IMR-90 (cell line): ENCODE results near the gene ARHGEF4. TPM values are rescaled to one million over a fixed set of nuclear protein-coding genes. Genes with fewer than 3 reads are reported as not detected.

ENCODE experiments used
- ATAC-seq: fragments of 200-7000 bp; cut with Tn5 transposase; 2 replicates; pipeline ENCODE4 v1.9.1; 2020; ENCODE audit warnings: low read depth, mild to moderate bottlenecking, moderate library complexity
- BruUV-seq: library from RNA; stranded (reverse); fragments of 400-500 nt; replicated peaks from 2 replicates; lab custom pipeline; 2021; lab: Mats Ljungman, UMichigan
- CTCF ChIA-PET: fragments of 300-600 bp; formaldehyde crosslinking; extraction: SDS; loops from one replicate; lab custom pipeline; 2021; ENCODE audit warnings: antibody characterized with exemption; lab: Yijun Ruan, JAX
- POLR2A ChIA-PET: fragments of 300-600 bp; sonication (Branson Sonifier 250); formaldehyde crosslinking; loops from one replicate; lab custom pipeline; 2022; ENCODE audit warnings: antibody characterized with exemption; ENCODE audit not compliant: unreplicated experiment; lab: Charles Lee
- DNase-seq: peaks from one replicate; pipeline ENCODE4 v3.0.0; 2013
- H2AFZ ChIP-seq: replicated peaks from 2 replicates; pipeline ENCODE3; 2013; ENCODE audit warnings: low read length, mild to moderate bottlenecking; ENCODE audit not compliant: poor library complexity
- H2AK5ac ChIP-seq: 2 replicates; pipeline ENCODE4 v1.6.1; 2013; ENCODE audit warnings: low read depth, low read length, inconsistent platforms
- H2AK9ac ChIP-seq: replicated peaks from 2 replicates; pipeline ENCODE3; 2013; ENCODE audit warnings: mild to moderate bottlenecking, low read depth, low read length, moderate library complexity; ENCODE audit not compliant: poor library complexity
- H2BK120ac ChIP-seq: 2 replicates; pipeline ENCODE4 v1.6.1; 2013; ENCODE audit warnings: low read depth, low read length, inconsistent platforms
- H2BK15ac ChIP-seq: 3 replicates; pipeline ENCODE4 v1.6.1; 2013; ENCODE audit warnings: low read depth, low read length, inconsistent platforms
- H2BK20ac ChIP-seq: 2 replicates; pipeline ENCODE4 v1.6.1; 2013; ENCODE audit warnings: low read depth, mild to moderate bottlenecking, inconsistent platforms, low read length, moderate library complexity
- H2BK5ac ChIP-seq: 2 replicates; pipeline ENCODE4 v1.6.1; 2013; ENCODE audit warnings: mild to moderate bottlenecking, low read depth, low read length, inconsistent platforms; ENCODE audit not compliant: poor library complexity, severe bottlenecking
- H3K14ac ChIP-seq: replicated peaks from 2 replicates; pipeline ENCODE4 v1.6.1; 2013; ENCODE audit warnings: low read depth, low read length, inconsistent platforms
- H3K18ac ChIP-seq: 2 replicates; pipeline ENCODE4 v1.6.1; 2013; ENCODE audit warnings: low read depth, low read length, control low read depth
- H3K23ac ChIP-seq: 2 replicates; pipeline ENCODE4 v1.6.1; 2013; ENCODE audit warnings: low read depth, low read length, inconsistent platforms
- H3K27ac ChIP-seq: 2 replicates; pipeline ENCODE4 v1.5.1; 2013; ENCODE audit warnings: mild to moderate bottlenecking, control low read depth, low read length; ENCODE audit not compliant: insufficient read depth
- H3K27me3 ChIP-seq: 2 replicates; pipeline ENCODE4 v1.6.1; 2013; ENCODE audit warnings: low read length; ENCODE audit not compliant: control insufficient read depth, insufficient read depth
- H3K36me3 ChIP-seq: 2 replicates; pipeline ENCODE4 v1.6.1; 2013; ENCODE audit warnings: low read length, mixed read lengths; ENCODE audit not compliant: control insufficient read depth, insufficient read depth
- H3K4ac ChIP-seq: 2 replicates; pipeline ENCODE4 v1.6.1; 2013; ENCODE audit warnings: low read depth, low read length, inconsistent platforms
- H3K4me1 ChIP-seq: 2 replicates; pipeline ENCODE4 v1.6.1; 2013; ENCODE audit warnings: low read length, mixed read lengths; ENCODE audit not compliant: control insufficient read depth, insufficient read depth
- H3K4me2 ChIP-seq: 2 replicates; pipeline ENCODE4 v1.6.1; 2013; ENCODE audit warnings: low read depth, mild to moderate bottlenecking, control low read depth, low read length, moderate library complexity
- H3K4me3 ChIP-seq: 2 replicates; pipeline ENCODE4 v1.5.1; 2013; ENCODE audit warnings: low read depth, mild to moderate bottlenecking, control low read depth, low read length, moderate library complexity; ENCODE audit not compliant: insufficient read depth
- H3K56ac ChIP-seq: 2 replicates; pipeline ENCODE4 v1.6.1; 2013; ENCODE audit warnings: low read length, inconsistent platforms; ENCODE audit not compliant: insufficient read depth; ENCODE audit errors: extremely low read depth
- H3K79me1 ChIP-seq, 2 experiments: 2 replicates each; pipeline ENCODE4 v1.6.1; 2013; ENCODE audit warnings: low read length in 2 of 2, inconsistent platforms in 1 of 2, low read depth in 1 of 2
- H3K9ac ChIP-seq: 2 replicates; pipeline ENCODE4 v1.6.1; 2013; ENCODE audit warnings: low read depth, low read length, control low read depth
- H3K9me1 ChIP-seq: 2 replicates; pipeline ENCODE4 v1.6.1; 2013; ENCODE audit warnings: low read length, inconsistent platforms; ENCODE audit not compliant: insufficient read depth
- H3K9me3 ChIP-seq: 2 replicates; pipeline ENCODE4 v1.6.1; 2013; ENCODE audit warnings: low read length; ENCODE audit not compliant: control insufficient read depth, insufficient read depth
- H4K20me1 ChIP-seq: 2 replicates; pipeline ENCODE4 v1.6.1; 2013; ENCODE audit warnings: low read length, inconsistent platforms; ENCODE audit not compliant: insufficient read depth
- H4K5ac ChIP-seq: 2 replicates; pipeline ENCODE4 v1.6.1; 2013; ENCODE audit warnings: mild to moderate bottlenecking, low read depth, low read length, control low read depth
- H4K8ac ChIP-seq, 2 experiments: 2 replicates each; pipeline ENCODE4 v1.6.1; 2013; ENCODE audit warnings: low read depth in 2 of 2, low read length in 2 of 2, control low read depth in 1 of 2, inconsistent platforms in 1 of 2
- H4K91ac ChIP-seq: 2 replicates; pipeline ENCODE4 v1.6.1; 2013; ENCODE audit warnings: low read depth, low read length, inconsistent platforms; ENCODE audit not compliant: insufficient read depth
- BHLHE40 ChIP-seq: fragments of 150-350 bp; IDR thresholded peaks from 2 replicates; pipeline ENCODE4 v1.6.1; 2016; ENCODE audit warnings: mild to moderate bottlenecking, low read depth, low read length
- CEBPB ChIP-seq: IDR thresholded peaks from 2 replicates; pipeline ENCODE4 v1.6.1; 2012; ENCODE audit warnings: low read depth, low read length, improper control_type of control experiment
- CHD1 ChIP-seq: IDR thresholded peaks from 2 replicates; pipeline ENCODE4 v1.6.1; 2012; ENCODE audit warnings: low read depth, low read length, improper control_type of control experiment
- ELK1 ChIP-seq: fragments of 150-350 bp; IDR thresholded peaks from 2 replicates; pipeline ENCODE4 v1.6.1; 2016; ENCODE audit warnings: low read depth, mild to moderate bottlenecking, low read length, moderate library complexity, borderline replicate concordance
- FOS ChIP-seq: fragments of 150-350 bp; IDR thresholded peaks from 2 replicates; pipeline ENCODE4 v1.6.1; 2016; ENCODE audit warnings: low read depth, low read length
- MAFK ChIP-seq: IDR thresholded peaks from 2 replicates; pipeline ENCODE4 v1.6.1; 2012; ENCODE audit warnings: low read depth, low read length, improper control_type of control experiment
- MAZ ChIP-seq: IDR thresholded peaks from 2 replicates; pipeline ENCODE4 v1.6.1; 2012; ENCODE audit warnings: low read depth, mild to moderate bottlenecking, low read length, improper control_type of control experiment, moderate library complexity, borderline replicate concordance
- MXI1 ChIP-seq: IDR thresholded peaks from 2 replicates; pipeline ENCODE4 v1.6.1; 2012; ENCODE audit warnings: low read depth, mild to moderate bottlenecking, low read length, moderate library complexity, borderline replicate concordance
- NFE2L2 ChIP-seq: fragments of 150-350 bp; IDR thresholded peaks from 2 replicates; pipeline ENCODE4 v1.6.1; 2016; ENCODE audit warnings: low read depth, mild to moderate bottlenecking, low read length
- POLR2A ChIP-seq: IDR thresholded peaks from 2 replicates; pipeline ENCODE4 v1.6.1; 2012; ENCODE audit warnings: mild to moderate bottlenecking, low read depth, low read length
- RAD21 ChIP-seq: IDR thresholded peaks from 2 replicates; pipeline ENCODE4 v1.6.1; 2012; ENCODE audit warnings: low read length, improper control_type of control experiment
- RCOR1 ChIP-seq: IDR thresholded peaks from 2 replicates; pipeline ENCODE4 v1.6.1; 2012; ENCODE audit warnings: mild to moderate bottlenecking, low read length, improper control_type of control experiment; ENCODE audit not compliant: insufficient replicate concordance
- RFX5 ChIP-seq: IDR thresholded peaks from 2 replicates; pipeline ENCODE4 v1.8.0; 2012; ENCODE audit warnings: low read depth, mild to moderate bottlenecking, low read length, moderate library complexity
- SMC3 ChIP-seq: fragments of 150-350 bp; IDR thresholded peaks from 2 replicates; pipeline ENCODE4 v1.6.1; 2016; ENCODE audit warnings: low read depth, mild to moderate bottlenecking, antibody characterized with exemption, low read length, moderate library complexity
- USF2 ChIP-seq: fragments of 150-350 bp; IDR thresholded peaks from 2 replicates; pipeline ENCODE4 v1.6.1; 2017; ENCODE audit warnings: mild to moderate bottlenecking, antibody characterized with exemption, low read length, low read depth
- WGBS, 2 experiments: methylation state at CpG; one replicate each; pipeline versions ENCODE4 v1.1.5 to v1.1.7; 2013; ENCODE audit warnings: missing lambda C conversion rate in 2 of 2; ENCODE audit not compliant: insufficient read length in 1 of 2; ENCODE audit errors: extremely low coverage in 2 of 2; 5-methylcytosine and 5-hydroxymethylcytosine counted together
- dilution Hi-C: fragments of 300-500 bp; cut with HindIII; formaldehyde crosslinking; loops from one replicate; pipeline ENCODE4 v1.14.3; 2018; ENCODE audit warnings: low sequenced_read_pairs; ENCODE audit not compliant: unreplicated experiment
- in situ Hi-C: fragments of 300-500 bp; cut with MboI; formaldehyde crosslinking; loops from 3 replicates; pipeline ENCODE4 v1.14.3; 2019; ENCODE audit warnings: low sequenced_read_pairs, inconsistent platforms, mixed read lengths
- intact Hi-C: fragments of 100-400 bp; cut with micrococcal nuclease; formaldehyde crosslinking; loops from 2 replicates; pipeline ENCODE4 v1.10.0; 2022
- polyA plus RNA-seq, 3 experiments: library from polyadenylated mRNA; depleted of rRNA; stranded (reverse); fragments of >200 nt; gene quantifications; 2 replicates each; pipeline ENCODE4 v1.2.3, GENCODE V29; 2012; ENCODE audit warnings: low replicate concordance in 1 of 3
- total RNA-seq: library from RNA; depleted of rRNA; stranded (reverse); fragments of >200 nt; gene quantifications from 2 replicates; pipeline ENCODE4 v1.2.3, GENCODE V29; 2012

The ARHGEF4 gene
- total and polyA plus RNA-seq, 2 of the 4 experiments (the other 2 are of a cell fraction) = 2.7 to 5.0 TPM

DNA sequence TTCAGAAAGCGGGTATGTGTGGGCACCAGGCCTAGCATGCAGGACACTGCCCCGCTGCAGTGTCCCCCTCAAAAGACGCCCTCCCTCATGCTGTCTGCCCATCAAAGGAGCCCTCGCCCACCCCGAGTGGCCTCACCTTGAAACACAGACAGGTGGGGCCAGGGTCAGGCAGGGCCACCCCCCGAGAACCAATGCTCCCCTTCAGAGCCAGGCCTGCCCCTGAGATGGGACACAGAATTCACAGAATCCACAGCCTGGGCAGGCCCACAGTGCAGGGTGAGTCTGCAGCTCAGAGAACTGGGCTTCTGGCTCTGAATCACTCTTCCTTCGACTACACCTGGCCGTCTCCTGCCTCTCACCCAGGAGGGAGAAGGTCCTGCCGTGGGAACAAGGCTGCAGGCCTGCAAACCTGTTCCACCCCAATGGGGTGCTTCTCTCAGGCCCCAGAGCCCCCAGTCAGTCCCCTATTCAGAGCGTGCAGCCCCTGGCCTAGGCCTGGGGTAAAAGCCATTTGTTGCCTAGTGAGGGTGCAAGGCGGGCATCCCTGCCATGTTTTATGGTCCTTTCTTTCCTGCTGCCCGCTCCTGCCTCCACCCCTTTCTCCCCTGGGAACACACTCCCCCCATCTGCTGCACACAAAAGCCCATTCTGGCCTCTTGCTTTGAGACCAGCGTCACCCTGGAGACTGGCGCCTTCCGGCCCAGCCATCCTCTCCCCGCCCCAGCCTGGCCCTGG is 11.3 kb upstream of the ARHGEF4 start (continued):
- TF ChIP-seq CEBPB = no peak

DNA sequence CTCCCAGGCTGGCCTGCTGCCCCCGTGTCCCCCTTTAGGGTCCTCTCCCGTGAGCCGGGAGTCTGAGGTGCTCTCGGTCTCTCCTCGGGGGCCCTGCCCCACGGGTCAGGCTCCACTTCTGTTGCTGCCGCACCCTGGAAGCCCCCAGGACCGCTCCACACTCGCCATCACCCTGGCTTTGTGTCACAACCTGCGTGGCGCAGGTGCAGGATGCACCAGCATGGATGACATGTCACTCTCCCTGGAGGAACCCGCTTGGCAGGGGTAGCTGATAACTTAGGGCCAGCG is 10.8 kb upstream of the ARHGEF4 start:
- H3K79me1 ChIP-seq = no peaks in the 10 kb centered on the region
- no peak overlapping the region for H3K4me3 ChIP-seq
- H3K9me1 ChIP-seq = no peaks in the 10 kb centered on the region
- no peaks in the 10 kb centered on the region for H3K27me3 ChIP-seq
- in situ Hi-C loops (no loop called here), dilution Hi-C loops (no loop called here), intact Hi-C loops (no loop called here)
- WGBS, 2 experiments = 77% methylated on average over 11 of the region's 13 CpGs; no CpG with 5 or more reads in 1 of the 2 experiments
- peaks cover 3% of the 10 kb centered on the region; the same call in 1 of the 2 replicates for H3K4me1 ChIP-seq
- H3K27ac ChIP-seq = no peak overlapping the region
- ATAC-seq (no peak), DNase-seq (no peak)
- no peaks in the 10 kb centered on the region for H3K9me3 ChIP-seq
- H2AK9ac ChIP-seq = no peak overlapping the region
- H3K36me3 ChIP-seq = no peaks in the 10 kb centered on the region
- H3K23ac ChIP-seq = no peak overlapping the region
- H3K14ac ChIP-seq = no peak overlapping the region
- no peak overlapping the region for H2BK5ac ChIP-seq
- no peak overlapping the region for H4K91ac ChIP-seq
- no TSS peak for BruUV-seq
- H2BK120ac ChIP-seq = no peak overlapping the region
- H2AFZ ChIP-seq = no peak overlapping the region
- H2BK20ac ChIP-seq = no peak overlapping the region
- no peak overlapping the region for H2BK15ac ChIP-seq
- no peak overlapping the region for H3K4ac ChIP-seq
- H3K9ac ChIP-seq = no peak overlapping the region
- no peak overlapping the region for H3K18ac ChIP-seq
- H3K56ac ChIP-seq = no peak overlapping the region
- no peak overlapping the region for H2AK5ac ChIP-seq
- ChIA-PET CTCF (no interaction called here), POLR2A (no interaction called here)
- H4K20me1 ChIP-seq = no peaks in the 10 kb centered on the region; the same call in 1 of the 2 replicates
- H3K4me2 ChIP-seq = no peak overlapping the region
- no peak overlapping the region for H4K5ac ChIP-seq
- no peak overlapping the region for H4K8ac ChIP-seq
- TF ChIP-seq RFX5 (no peak), NFE2L2 (no peak), CEBPB (no peak), RCOR1 (no peak), POLR2A (no peak), USF2 (no peak), MAZ (no peak), ELK1 (no peak), RAD21 (no peak), FOS (no peak), SMC3 (no peak), MXI1 (no peak), CHD1 (no peak), BHLHE40 (no peak), MAFK (no peak)
